ENCODE measurements around the gene PPP2R5B. TPM values are rescaled to one million over a fixed set of nuclear protein-coding genes. Genes with fewer than 3 reads are reported as not detected.
A peak's percentile ranks its signal among the peaks of the same experiment; 100 is the strongest.

PPP2R5B gene
- total RNA-seq, 4 donors from 2014 or later, result 7.8 to 20.3 (median 12.4) TPM

GRCh38 chr11:64900263-64900678, 24.2 kb upstream of the PPP2R5B start:
- no peak for TF ChIP-seq CTCF (IDR thresholded peaks at IDR 0.05)
- ATAC-seq (ENCODE audit: low FRiP score) (peak; percentile 21), DNase-seq (ENCODE audit: low spot score) (no peak)

GRCh38 chr11:64900774-64901173, 23.7 kb upstream of the PPP2R5B start:
- no peak for TF ChIP-seq CTCF (IDR thresholded peaks at IDR 0.05)
- ATAC-seq (ENCODE audit: low FRiP score) (no peak), DNase-seq (ENCODE audit: low spot score) (no peak)

GRCh38 chr11:64902102-64902900, 22.2 kb upstream of the PPP2R5B start:
- no peak for DNase-seq (ENCODE audit: low spot score)
- no peak for TF ChIP-seq CTCF (IDR thresholded peaks at IDR 0.05)

GRCh38 chr11:64903291-64903833, 21.1 kb upstream of the PPP2R5B start:
- DNase-seq (ENCODE audit: low spot score) (no peak), ATAC-seq (ENCODE audit: low FRiP score) (no peak)
- no peak for TF ChIP-seq CTCF (IDR thresholded peaks at IDR 0.05)

More at GRCh38 chr11:64902102-64902900, 22.2 kb upstream of the PPP2R5B start:
- ATAC-seq (ENCODE audit: low FRiP score), result no peak

GRCh38 chr11:64905516-64906313, 18.8 kb upstream of the PPP2R5B start:
- no peak for TF ChIP-seq CTCF (IDR thresholded peaks at IDR 0.05)
- DNase-seq (ENCODE audit: low spot score), result no peak
- no peak for ATAC-seq (ENCODE audit: low FRiP score)

- DNase-seq (ENCODE audit: low spot score) (no peak), ATAC-seq (ENCODE audit: low FRiP score) (no peak)
- TF ChIP-seq CTCF (IDR thresholded peaks at IDR 0.05), result no peak
Measured at GRCh38 chr11:64906314-64906635, 18.2 kb upstream of the PPP2R5B start.
